Stimulated activated CD4-positive, alpha-beta T cell treated with anti-CD3 and anti-CD28 coated beads, Interleukin-4, amount 100 ng/mL, for 4 hours (primary cell): Measurements from ENCODE around the gene SGTB.
A peak's percentile ranks its signal among the peaks of the same experiment; 100 is the strongest.

Experiments used
- DNase-seq, 2 experiments: peaks; one replicate each; pipeline ENCODE4 v3.0.0-alpha.2; 2020

SGTB gene

GRCh38 chr5:65721720-65722574 lies at the start of gene SGTB, which contains the start of gene NLN:
TSS of gene SGTB (minus strand) at chr5:65722109. CDS start at chr5:65720807, 1,302 bp downstream.
TSS of gene NLN (plus strand) at chr5:65722205. CDS start at chr5:65722374, 169 bp downstream.
- DNase-seq = peak; percentile 80 to 87

- no peak for DNase-seq
These were observed 49.4 kb upstream of the SGTB start for GRCh38 chr5:65771266-65771665.

DNA sequence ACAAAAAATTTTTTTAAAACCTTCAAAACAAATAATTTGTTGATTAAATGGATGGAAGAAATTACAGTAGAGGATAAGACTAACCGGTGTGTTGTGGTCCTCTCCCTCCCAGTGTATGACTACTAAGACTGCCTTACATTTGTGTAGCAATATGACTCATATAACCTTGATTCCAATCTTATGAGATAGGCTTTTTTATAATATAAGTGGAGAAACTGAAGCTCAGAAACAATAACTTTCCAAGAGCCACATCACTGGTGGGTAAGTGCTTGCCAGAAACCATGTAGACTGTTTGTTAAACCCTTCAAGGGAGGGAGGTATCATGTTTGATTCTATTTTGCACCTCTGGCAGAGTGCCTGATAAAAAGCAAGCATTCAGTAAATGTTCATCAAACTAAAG lies 47.6 kb upstream of the SGTB start:
- DNase-seq = no peak

DNA sequence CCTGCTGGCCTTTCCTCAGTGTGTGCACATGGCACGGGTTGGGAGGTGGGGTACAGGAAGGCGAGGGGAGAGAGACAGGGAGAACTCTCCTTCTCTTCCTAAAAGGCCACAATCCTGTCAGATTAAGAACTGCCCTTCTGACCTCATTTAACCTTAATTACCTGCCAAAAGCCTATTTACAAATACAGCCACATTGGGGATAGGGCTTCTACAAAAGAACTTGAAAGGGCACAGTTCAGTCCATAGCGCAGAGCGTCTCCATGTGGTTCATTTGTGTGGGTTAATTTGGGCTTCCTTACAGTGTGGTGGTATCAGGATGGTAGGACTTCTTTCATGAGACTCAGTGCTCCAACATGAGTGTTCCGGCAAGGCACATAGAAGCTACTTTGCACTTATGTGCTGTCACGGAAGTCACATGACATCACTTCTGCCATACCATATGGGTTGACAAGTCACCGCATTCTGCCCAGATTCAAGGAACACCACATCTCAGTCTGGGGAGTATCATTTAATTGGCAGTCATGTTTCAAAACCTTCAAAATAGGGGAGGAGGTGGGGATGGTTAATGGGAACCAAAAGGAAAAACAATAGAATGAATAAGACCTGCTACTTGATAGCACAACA lies 46.9 kb upstream of the SGTB start:
- DNase-seq = no peak

DNA sequence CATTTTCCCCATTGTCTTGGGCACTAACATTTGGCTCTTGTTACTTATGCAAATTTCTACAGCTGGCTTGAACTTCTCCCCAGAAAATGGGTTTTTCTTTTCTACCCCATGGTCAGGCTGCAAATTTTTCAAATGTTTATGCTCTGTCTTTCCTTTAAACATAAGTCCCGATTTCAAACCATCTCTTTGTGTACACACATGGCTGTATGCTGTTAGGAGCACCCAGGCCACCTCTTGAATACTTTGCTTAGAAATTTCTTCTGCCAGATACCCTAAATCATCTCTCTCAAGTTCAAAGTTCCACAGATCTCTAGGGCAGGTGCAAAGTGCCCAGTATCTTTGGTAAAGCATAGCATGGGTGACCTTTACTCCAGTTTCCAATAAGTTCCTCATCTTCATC lies 45.7 kb upstream of the SGTB start:
- DNase-seq = no peak

- no peak for DNase-seq
These were observed 44.9 kb upstream of the SGTB start for GRCh38 chr5:65766781-65767180.

- no peak for DNase-seq
These were observed 44.3 kb upstream of the SGTB start for GRCh38 chr5:65766175-65766574.

- no peak for DNase-seq
These were observed 43.7 kb upstream of the SGTB start for GRCh38 chr5:65765582-65765981.

GRCh38 chr5:65762234-65762633 lies 40.3 kb upstream of the SGTB start:
- DNase-seq = no peak

DNA sequence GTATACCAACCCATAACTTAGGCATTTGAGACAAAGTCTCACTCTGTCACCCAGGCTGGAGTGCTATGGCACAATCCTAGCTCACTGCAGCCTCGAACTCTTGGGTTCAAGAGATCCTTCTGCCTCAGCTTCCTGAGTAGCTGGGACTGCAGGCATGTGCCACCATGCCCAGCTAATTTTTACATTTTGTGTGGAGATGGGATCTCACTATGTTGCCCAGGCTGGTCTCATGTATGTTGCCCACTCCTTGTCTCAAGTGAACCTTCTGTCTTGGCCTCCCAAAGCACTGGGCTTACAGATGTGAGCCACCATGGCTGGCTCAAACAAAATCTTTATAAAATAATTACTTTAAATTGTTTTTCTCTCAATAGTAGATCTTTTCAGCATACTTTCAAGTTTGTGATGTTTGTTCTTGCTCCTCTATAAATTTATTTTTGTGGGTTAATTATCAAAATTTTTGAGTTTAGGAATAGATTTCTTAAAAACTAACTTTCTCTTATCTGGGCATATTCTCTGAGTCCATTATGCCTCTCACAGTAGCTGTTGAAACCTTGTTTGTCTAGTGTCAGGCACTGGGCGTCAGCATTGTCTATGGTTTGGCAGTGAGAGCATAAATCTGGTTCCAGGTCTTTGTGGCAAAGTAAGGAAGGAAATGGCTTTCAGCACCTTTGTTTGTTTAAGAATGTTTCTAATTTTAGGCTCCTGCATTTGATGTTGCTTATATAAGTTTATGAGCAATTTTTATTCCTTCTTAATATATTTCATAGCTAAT lies 38.8 kb upstream of the SGTB start:
- peak in 1 of 2 experiments; percentile 50 for DNase-seq

DNA sequence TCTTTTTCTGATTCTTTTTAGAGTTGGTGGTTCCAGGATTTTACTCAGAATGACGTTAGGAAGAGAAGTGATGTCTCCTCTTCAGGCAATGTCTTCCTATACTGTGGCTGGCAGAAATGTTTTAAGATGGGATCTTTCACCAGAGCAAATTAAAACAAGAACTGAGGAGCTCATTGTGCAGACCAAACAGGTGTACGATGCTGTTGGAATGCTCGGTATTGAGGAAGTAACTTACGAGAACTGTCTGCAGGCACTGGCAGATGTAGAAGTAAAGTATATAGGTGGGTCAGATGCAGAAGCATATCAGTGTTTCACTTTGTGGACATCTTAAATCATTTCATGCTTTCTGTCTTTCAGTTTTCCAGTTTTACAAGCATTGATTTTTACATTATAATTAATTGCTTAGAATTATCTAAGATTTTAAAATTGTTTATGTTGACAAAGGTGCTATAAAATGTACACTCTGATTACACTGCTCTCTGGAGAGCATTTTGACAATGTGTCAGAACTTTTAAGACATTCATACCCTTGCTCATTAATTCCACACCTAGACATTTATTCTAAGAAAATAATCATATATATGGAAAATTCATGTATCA lies 36.7 kb upstream of the SGTB start:
- DNase-seq = no peak

DNA sequence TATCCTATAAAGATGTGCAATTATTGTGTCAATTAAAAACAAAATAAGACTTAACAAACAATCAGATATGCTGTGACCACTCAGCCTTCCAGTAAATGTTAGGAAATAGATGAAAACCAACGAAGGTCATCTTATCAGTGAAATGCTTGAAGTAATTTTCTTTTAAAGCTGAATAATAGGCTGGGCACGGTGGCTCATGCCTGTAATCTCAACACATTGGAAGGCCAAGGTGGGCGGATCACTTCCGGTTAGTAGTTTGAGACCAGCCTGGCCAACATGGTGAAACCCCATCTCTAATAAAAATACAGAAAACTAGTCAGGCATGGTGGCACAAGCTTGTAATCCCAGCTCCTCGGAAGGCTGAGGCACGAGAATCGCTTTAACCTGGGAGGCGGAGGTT lies 31.3 kb upstream of the SGTB start:
- no peak for DNase-seq

- no peak for DNase-seq
These were observed 29.0 kb upstream of the SGTB start for GRCh38 chr5:65750938-65751337.

DNA sequence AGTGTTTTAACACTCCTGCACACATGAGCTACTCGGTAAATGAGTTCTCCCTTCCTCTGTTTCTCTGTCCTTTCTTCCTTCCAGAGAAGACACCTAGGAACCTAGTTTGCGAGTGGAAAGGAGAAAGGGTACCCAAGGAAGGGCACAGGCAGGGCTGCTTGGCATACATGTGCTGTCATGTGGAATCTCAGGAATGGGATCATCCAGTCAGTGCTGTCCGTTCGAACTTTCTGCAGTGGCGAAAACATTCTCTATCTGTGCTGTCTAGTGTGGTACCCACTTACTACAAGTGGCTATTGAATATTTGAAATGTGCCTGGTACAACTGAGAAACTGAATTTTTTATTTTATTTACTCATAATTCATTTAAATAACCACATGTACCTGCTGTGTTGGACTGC lies 28.0 kb upstream of the SGTB start:
- DNase-seq = no peak

DNA sequence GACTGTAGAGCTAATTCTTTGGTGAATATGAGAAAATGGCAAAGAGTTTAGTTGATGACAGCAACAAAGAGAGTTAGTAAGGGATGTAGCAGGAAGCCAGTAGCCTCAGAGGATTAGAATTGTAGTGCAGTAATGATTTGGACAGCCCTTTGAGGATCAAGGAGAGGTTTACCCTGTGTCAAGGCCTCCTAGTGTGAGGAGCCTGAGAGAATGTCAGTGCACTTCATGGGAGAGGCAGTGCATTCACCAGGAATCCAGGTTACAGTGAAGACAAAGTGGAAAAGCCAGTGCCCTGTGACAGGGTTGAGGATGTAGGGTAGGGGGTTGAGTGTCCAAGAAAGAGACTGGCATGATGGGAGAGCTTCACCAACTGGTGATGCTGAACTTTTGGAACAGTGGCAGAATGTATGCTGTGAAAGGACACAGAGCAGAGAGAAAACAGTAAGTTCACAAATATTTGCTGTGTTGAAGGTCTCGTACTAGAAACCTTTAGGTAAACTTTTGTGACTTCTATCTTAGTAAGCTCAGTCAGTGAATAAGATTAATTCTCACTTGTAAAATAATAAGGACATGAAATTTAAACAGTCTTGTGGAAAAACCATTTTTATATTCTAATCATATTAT lies 27.4 kb upstream of the SGTB start:
- DNase-seq = no peak

DNA sequence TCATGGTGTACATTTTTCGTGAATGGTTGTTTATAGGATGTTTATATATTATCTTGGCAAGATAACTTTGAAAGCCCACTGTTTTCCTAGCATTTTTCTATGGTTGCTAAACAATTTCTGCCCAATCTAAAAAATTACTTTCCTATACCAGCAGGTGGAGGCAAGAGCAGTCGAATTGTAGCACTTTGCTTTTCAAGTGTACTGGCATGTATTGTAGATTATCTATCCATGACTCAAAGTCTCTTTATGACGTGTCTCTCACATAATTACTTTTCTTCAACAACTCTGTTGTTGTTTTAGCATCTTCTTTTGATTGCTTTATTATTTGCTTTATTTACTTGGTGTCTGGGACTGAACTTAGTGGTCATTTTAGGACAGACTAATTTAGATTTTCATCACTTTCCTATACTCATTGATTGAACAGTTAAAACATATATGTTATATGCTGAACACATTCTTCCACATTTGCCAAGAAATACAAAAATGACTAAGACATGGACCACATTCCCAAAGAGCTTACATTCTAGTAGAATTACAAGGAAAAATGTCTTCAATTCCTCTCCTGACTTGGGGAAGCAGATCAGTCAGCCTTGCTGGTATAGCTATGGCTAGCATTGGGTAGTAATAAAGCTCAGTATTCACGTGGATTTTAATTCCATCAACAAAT lies 20.8 kb upstream of the SGTB start:
- peak in 1 of 2 experiments; percentile 18 for DNase-seq

GRCh38 chr5:65739162-65739561 lies 17.3 kb upstream of the SGTB start:
- no peak for DNase-seq

DNA sequence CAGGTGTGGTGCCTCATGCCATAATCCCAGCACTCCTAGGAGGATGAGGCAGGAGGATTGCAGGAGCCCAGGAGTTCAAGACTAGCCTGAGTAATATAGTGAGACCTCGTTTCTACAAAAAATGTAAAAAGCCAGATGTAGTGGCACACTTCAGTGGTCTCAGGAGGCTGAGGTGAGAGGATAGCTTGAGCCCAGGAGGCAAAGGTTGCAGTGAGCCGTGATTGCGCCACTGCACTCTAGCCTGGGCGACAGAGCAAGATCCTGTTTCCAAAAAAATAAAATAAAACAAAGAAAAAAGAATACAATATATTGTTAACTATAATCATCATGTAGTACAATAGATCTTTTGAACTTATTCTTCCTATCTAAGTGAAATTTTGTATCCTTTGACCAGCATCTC lies 16.4 kb upstream of the SGTB start:
- no peak for DNase-seq

DNA sequence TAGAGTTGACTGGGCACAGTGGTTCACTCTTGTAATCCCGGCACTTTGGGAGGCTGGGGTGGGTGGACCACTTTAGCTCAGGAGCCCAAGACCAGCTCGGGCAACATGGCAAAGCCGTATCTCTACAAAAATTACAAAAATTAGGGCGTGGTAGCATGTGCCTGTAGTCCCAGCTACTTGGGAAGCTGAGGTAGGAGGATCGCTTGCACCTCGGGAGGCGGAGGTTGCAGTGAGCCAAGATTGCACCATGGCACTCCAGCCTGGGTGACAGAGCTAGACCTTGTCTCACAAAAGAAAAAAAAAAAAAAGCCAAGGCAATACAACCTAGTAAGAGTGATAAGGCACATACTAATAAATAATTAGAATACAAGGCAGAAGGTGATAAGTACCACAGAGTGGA lies 15.9 kb upstream of the SGTB start:
- DNase-seq = no peak

DNA sequence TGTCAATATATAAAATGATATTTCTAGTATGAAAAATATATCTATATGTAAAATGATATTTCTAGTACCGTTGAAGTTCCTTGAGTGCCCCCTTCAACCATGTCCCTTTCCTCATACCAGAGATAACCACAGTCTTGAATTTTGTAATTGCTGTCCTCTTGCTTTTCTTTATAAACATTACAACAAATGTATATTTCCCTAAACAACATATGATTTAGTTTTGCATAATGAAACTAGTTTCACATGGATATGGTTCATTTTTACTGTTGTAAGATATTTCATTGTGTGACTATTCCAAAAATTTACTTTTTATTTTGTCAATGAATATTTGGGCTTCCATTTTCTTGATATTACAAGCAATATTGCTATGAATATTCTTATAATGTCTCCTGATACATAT lies 14.1 kb upstream of the SGTB start:
- no peak for DNase-seq

- DNase-seq = no peak
These were observed 13.0 kb upstream of the SGTB start for GRCh38 chr5:65734921-65735320.

GRCh38 chr5:65734196-65734775 lies 12.4 kb upstream of the SGTB start:
- DNase-seq = peak in 1 of 2 experiments; percentile 42
